NCI-H2107 (cell line): ENCODE data around the gene ADAMTS9.

ENCODE experiments used
- DNase-seq: peaks from one replicate; lab custom pipeline; 2025; lab: John Stamatoyannopoulos, UW

The ADAMTS9 gene

GRCh38 chr3:64617610-64618009, 70.2 kb downstream of the ADAMTS9 start:
- no peak for DNase-seq

DNA sequence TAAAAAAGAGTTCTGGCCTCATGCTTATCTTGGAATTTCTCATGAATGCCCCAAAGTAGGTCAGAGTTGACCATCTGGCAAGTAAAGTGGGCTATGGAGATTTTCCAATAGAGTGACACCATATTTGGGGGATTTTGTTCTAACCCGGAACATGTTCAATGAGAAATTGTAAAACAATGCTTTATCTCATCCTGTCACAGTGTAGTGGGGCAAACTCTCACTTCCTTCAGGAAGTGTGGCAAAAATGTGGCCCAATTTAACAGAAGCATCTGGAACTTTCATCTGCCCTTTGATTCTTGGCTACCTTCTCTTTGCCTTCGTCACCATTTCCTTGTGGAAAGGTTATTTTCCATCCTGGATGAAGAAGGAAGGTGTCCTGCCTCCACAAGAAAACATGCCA, 70.8 kb downstream of the ADAMTS9 start:
- no peak for DNase-seq

DNA sequence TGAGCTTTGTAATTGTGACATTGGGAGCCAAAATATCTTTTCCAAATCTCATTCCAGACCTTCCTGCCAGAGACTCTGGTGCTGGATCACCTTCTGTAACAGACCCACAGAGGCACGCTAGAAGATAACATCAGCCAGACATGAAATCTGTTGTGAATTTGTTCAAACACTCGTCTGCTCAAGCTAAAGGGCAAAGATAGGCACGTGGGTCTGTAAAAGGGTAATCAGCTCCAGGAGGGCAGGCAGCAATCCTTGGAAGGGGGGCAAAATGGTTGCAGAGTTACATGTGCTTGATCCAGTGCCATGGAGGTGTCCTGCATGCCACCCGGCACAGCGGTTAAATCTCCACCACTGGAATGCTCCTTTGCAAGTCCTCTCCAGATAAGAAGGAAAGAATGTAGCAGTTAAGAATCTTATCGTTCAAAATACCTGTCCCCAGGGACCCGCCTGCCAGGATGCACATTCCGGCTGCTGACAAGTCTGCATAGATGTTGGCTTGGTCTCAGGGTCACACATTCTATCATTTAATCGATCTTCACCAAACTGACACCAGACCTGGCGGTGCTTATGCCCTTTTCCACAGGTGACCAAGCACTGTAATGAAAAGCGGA, 74.8 kb downstream of the ADAMTS9 start:
- no peak for DNase-seq

GRCh38 chr3:64612082-64612860, 75.5 kb downstream of the ADAMTS9 start:
- no peak for DNase-seq

DNA sequence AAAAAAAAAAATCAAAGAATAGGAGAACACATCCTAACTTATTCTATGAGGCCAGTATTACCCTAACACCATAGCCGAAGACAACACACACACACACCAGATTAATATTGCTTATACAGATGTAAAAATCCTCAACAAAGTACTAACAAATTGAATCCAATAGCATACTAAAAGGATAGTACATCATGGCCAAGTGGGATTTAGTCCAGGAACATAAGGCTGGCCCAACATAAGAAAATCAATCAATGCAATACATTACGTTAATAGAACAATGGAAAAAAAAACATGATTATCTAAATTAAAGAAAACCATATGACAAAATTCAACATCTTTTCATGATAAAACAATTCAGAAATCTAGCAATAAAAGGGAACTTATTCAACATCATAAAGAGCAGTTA, 79.1 kb downstream of the ADAMTS9 start:
- DNase-seq = no peak

DNA sequence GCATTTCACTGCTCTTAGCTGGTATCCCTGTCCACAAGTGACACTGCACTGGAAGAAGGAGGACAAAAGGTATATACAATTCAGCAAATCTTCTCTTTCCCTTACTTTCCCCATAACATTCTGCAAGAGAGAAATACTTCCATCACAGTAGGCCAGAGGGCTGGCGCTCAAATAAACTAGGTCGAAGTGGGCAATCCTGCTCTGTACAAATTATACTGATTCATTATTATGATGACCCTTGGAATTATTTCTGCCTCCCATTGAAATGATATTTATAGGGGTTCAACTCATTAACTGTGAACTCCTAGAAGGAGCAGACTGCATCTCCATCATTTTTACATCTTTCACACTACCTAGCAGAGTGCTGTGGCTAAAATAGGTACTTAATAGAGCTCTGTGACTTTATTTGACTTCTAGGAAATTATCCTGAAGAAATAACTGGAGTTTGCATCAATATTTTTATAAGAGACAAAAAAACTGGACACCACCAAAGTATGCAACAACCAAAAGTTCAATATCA, 80.7 kb downstream of the ADAMTS9 start:
- no peak for DNase-seq

- no peak for DNase-seq
These were observed 83.5 kb downstream of the ADAMTS9 start for GRCh38 chr3:64604313-64604712.

- DNase-seq = no peak
These were observed 86.0 kb downstream of the ADAMTS9 start for GRCh38 chr3:64601824-64602223.

GRCh38 chr3:64600246-64600950, 87.4 kb downstream of the ADAMTS9 start:
- no peak for DNase-seq

DNA sequence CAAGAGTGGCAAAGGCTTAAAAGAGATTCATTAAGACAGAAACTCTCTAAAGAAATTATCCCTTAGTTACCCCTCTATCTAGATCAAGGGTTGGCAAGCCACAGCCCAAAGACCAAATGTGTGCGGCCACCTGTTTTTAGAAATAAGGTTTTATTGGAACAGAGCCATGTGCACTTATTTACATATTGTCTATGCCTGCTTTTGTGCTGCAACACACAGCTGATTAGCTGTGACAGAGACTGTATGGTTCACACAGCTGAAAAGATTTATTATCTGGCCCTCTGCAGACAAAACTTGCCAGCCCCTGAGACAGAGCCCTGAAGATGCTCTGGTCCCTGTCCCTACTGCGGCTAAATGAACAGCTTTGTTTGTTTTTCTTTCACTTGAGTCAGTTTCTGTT, 88.1 kb downstream of the ADAMTS9 start:
- no peak for DNase-seq

DNA sequence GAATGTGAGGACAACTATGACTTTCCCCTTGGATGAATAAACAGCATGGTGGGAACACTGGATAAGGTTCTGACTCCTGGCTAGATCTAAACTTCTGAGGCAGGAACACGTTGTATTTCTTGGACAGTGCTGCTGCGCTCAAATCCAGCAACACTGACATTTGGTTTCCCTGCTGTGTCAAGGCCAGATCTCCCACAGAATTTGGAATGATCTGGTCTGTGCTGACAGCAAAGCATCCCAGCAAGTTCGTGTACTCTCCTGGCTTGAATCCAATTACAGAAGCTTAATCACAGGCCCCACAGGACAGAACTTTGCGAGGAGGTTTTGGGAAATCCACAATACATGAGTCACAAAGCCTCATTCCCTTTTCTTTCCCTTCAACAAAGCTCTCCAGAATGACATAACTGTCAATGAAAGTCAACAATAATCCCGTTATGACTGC, 92.5 kb downstream of the ADAMTS9 start:
- DNase-seq = no peak

- no peak for DNase-seq
These were observed 93.7 kb downstream of the ADAMTS9 start for GRCh38 chr3:64594134-64594533.

- no peak for DNase-seq
These were observed 94.5 kb downstream of the ADAMTS9 start for GRCh38 chr3:64593350-64593749.

DNA sequence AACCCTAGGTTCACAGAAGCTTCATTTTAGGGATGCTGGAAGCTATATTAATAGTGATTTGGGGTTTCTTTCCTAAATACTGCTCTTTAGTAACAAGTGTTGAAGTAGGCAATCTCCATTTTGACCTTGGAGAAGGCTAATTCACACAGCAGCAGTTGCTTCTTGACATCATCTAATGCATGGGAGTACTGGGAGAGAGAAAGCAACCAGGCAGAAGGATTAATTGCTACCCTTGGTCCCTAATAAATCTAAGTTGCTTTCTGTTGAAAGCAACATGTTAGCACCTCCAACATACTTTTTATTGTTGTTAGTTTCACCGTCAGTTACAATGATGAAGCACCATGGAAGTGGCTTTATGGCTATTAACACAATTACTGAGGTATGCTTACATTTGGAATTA, 96.2 kb downstream of the ADAMTS9 start:
- DNase-seq = no peak

GRCh38 chr3:64588380-64588779, 99.4 kb downstream of the ADAMTS9 start:
- no peak for DNase-seq

DNA sequence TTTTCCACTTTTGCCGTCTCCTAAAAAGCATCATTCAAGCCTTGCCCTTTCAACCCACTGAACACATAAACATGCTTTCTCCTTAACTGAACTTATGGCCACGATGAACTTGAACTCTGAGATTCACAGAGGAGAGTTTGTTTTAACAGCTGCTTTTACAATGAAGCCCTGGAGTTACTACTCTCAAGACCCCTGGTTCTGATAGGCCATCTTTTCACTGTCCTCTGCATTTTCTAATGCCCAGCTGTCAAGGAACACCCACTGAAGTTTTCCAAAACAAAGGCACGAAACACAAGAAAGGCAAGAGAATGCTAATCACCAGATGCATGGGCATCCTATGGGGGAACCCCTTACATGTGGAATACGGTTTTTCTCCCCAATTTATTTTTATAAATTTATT, 100.8 kb downstream of the ADAMTS9 start:
- DNase-seq = no peak

- no peak for DNase-seq
These were observed 103.6 kb downstream of the ADAMTS9 start for GRCh38 chr3:64584179-64584578.

GRCh38 chr3:64578797-64579196, 109.0 kb downstream of the ADAMTS9 start:
- no peak for DNase-seq

- DNase-seq = no peak
These were observed 109.6 kb downstream of the ADAMTS9 start for GRCh38 chr3:64578062-64578770.

GRCh38 chr3:64576211-64576775, 111.5 kb downstream of the ADAMTS9 start:
- no peak for DNase-seq

- no peak for DNase-seq
These were observed 112.5 kb downstream of the ADAMTS9 start for GRCh38 chr3:64575211-64575844.
